HCT116 (cell line): ENCODE data around the gene ATP8A1. TPM values are rescaled to one million over a fixed set of nuclear protein-coding genes. Genes with fewer than 3 reads are reported as not detected.

Experiments used
- ATAC-seq: fragments of 200-7000 bp; cut with Tn5 transposase; 2 replicates; pipeline ENCODE4 v1.9.1; 2020; ENCODE audit warnings: mild to moderate bottlenecking, moderate library complexity
- BruUV-seq: library from RNA; stranded (reverse); fragments of 400-500 nt; replicated peaks from 2 replicates; lab custom pipeline; 2021; lab: Mats Ljungman, UMichigan
- CTCF ChIA-PET: fragments of 300-600 bp; sonication (Branson Sonifier 250); formaldehyde crosslinking; loops from one replicate; lab custom pipeline; 2021; ENCODE audit warnings: antibody characterized with exemption; lab: Charles Lee
- POLR2A ChIA-PET: fragments of 300-600, 350-600 bp; sonication (Branson Sonifier 250); formaldehyde crosslinking; loops from one replicate; lab custom pipeline; 2021; ENCODE audit warnings: antibody characterized with exemption; lab: Charles Lee
- RAD21 ChIA-PET, 2 experiments: fragments of 300-600 bp; sonication (Branson Sonifier 250); formaldehyde crosslinking; loops; one replicate each; lab custom pipeline; 2023; ENCODE audit warnings: low total read pairs in 2 of 2; ENCODE audit not compliant: uncharacterized antibody in 2 of 2, unreplicated experiment in 2 of 2, low non-redundant PET in 1 of 2; lab: Charles Lee
- DNase-seq: peaks from one replicate; pipeline ENCODE4 v3.0.0-alpha.2; 2010; ENCODE audit warnings: low read depth, low spot score
- H2AFZ ChIP-seq: fragments of 200-600 bp; shearing (Covaris generic), sonication (generic); 2 replicates; pipeline ENCODE4 v1.6.1; 2017; ENCODE audit warnings: low read depth, mixed run types, mixed read lengths, antibody characterized with exemption, low read length; ENCODE audit not compliant: poor library complexity, severe bottlenecking
- H3K27ac ChIP-seq: 2 replicates; pipeline ENCODE4 v1.5.1; 2012; ENCODE audit warnings: low read depth, low read length
- H3K27me3 ChIP-seq: fragments of 200-600 bp; sonication (generic); 2 replicates; pipeline ENCODE4 v1.6.1; 2016; ENCODE audit warnings: mixed run types, low read length, mixed read lengths; ENCODE audit not compliant: insufficient read depth
- H3K36me3 ChIP-seq, 2 experiments: fragments of 200-500 bp in 1 of 2; fragments of 200-600 bp in 1 of 2; sonication (Bioruptor generic) in 1 of 2; sonication (generic) in 1 of 2; 2 replicates each; pipeline versions ENCODE4 v1.5.1 to v1.6.1; 2014 to 2016; ENCODE audit warnings: low read length in 2 of 2, inconsistent platforms in 1 of 2, mixed read lengths in 1 of 2, mixed run types in 1 of 2; ENCODE audit not compliant: insufficient read depth in 2 of 2, control insufficient read depth in 1 of 2
- H3K4me1 ChIP-seq, 2 experiments: fragments of 200-600 bp in 1 of 2; sonication (generic) in 1 of 2; 2 replicates each; pipeline versions ENCODE4 v1.5.1 to v1.6.1; 2012 to 2017; ENCODE audit warnings: low read length in 2 of 2, inconsistent platforms in 1 of 2, mild to moderate bottlenecking in 1 of 2, mixed read lengths in 1 of 2, mixed run types in 1 of 2, moderate library complexity in 1 of 2; ENCODE audit not compliant: insufficient read depth in 2 of 2, control insufficient read depth in 1 of 2
- H3K4me2 ChIP-seq: fragments of 200-600 bp; sonication (generic); 2 replicates; pipeline ENCODE4 v1.6.1; 2017; ENCODE audit warnings: mixed run types, low read length, mixed read lengths
- H3K4me3 ChIP-seq, 2 experiments: fragments of 200-600 bp in 1 of 2; sonication (generic) in 1 of 2; replicated peaks in 1 of 2; 2 replicates each; pipeline ENCODE4 v1.5.1; 2011 to 2016; ENCODE audit warnings: low read length in 2 of 2, control low read depth in 1 of 2, low read depth in 1 of 2, mild to moderate bottlenecking in 1 of 2, mixed read lengths in 1 of 2, mixed run types in 1 of 2
- H3K79me2 ChIP-seq: fragments of 200-600 bp; sonication (generic); 2 replicates; pipeline ENCODE4 v1.6.1; 2017; ENCODE audit warnings: mild to moderate bottlenecking, mixed run types, low read length, moderate library complexity, mixed read lengths; ENCODE audit not compliant: insufficient read depth
- H3K9ac ChIP-seq: fragments of 200-600 bp; sonication (generic); 2 replicates; pipeline ENCODE4 v1.6.1; 2016; ENCODE audit warnings: low read length, mixed read lengths
- H3K9me2 ChIP-seq: fragments of 200-600 bp; sonication (generic), shearing (Covaris generic); 2 replicates; pipeline ENCODE4 v1.6.1; 2017; ENCODE audit warnings: mixed run types, mild to moderate bottlenecking, moderate library complexity; ENCODE audit not compliant: insufficient read depth
- H3K9me3 ChIP-seq, 2 experiments: fragments of 200-500 bp in 1 of 2; fragments of 200-600 bp in 1 of 2; sonication (Bioruptor generic) in 1 of 2; sonication (generic) in 1 of 2; 2 replicates each; pipeline ENCODE4 v1.6.1; 2014 to 2017; ENCODE audit warnings: low read length in 2 of 2, mixed read lengths in 2 of 2, inconsistent platforms in 1 of 2, low read depth in 1 of 2, mild to moderate bottlenecking in 1 of 2, mixed run types in 1 of 2, moderate library complexity in 1 of 2; ENCODE audit not compliant: control insufficient read depth in 1 of 2, insufficient read depth in 1 of 2
- H4K20me1 ChIP-seq: fragments of 200-600 bp; sonication (generic), shearing (Covaris generic); 2 replicates; pipeline ENCODE4 v1.6.1; 2017; ENCODE audit warnings: mixed run types, mild to moderate bottlenecking, moderate library complexity; ENCODE audit not compliant: insufficient read depth
- ATF3 ChIP-seq: IDR thresholded peaks from 2 replicates; pipeline ENCODE4 v1.6.1; 2012
- CBX3 ChIP-seq: IDR thresholded peaks from 2 replicates; pipeline ENCODE4 v1.6.1; 2012; ENCODE audit warnings: low read depth
- EGR1 ChIP-seq: IDR thresholded peaks from 2 replicates; pipeline ENCODE4 v1.6.1; 2012; ENCODE audit warnings: low read depth
- EZH2 ChIP-seq: fragments of 200-600 bp; sonication (generic); IDR thresholded peaks from 2 replicates; pipeline ENCODE4 v1.6.1; 2017; ENCODE audit warnings: antibody characterized with exemption, mixed run types
- FOSL1 ChIP-seq: IDR thresholded peaks from 2 replicates; pipeline ENCODE4 v1.6.1; 2012; ENCODE audit warnings: low read depth
- JUND ChIP-seq: IDR thresholded peaks from 2 replicates; pipeline ENCODE4 v1.6.1; 2012
- MAX ChIP-seq: IDR thresholded peaks from 2 replicates; pipeline ENCODE4 v1.6.1; 2012
- POLR2AphosphoS5 ChIP-seq: IDR thresholded peaks from 2 replicates; pipeline ENCODE4 v1.6.1; 2011; ENCODE audit warnings: mild to moderate bottlenecking, low read depth, low read length, moderate library complexity
- REST ChIP-seq: IDR thresholded peaks from 2 replicates; pipeline ENCODE4 v1.6.1; 2012; ENCODE audit warnings: low read depth
- SP1 ChIP-seq: IDR thresholded peaks from 2 replicates; pipeline ENCODE4 v1.6.1; 2012; ENCODE audit warnings: low read depth
- SRF ChIP-seq: IDR thresholded peaks from 2 replicates; pipeline ENCODE4 v1.6.1; 2012; ENCODE audit warnings: low read depth
- TCF7L2 ChIP-seq: IDR thresholded peaks from 2 replicates; pipeline ENCODE4 v1.7.0; 2011; ENCODE audit warnings: borderline replicate concordance, inconsistent platforms; ENCODE audit not compliant: insufficient read depth, insufficient read length; ENCODE audit errors: extremely low read depth
- YY1 ChIP-seq: IDR thresholded peaks from 2 replicates; pipeline ENCODE4 v1.6.1; 2011; ENCODE audit warnings: low read length, low read depth, moderate library complexity, mild to moderate bottlenecking; ENCODE audit not compliant: insufficient replicate concordance; ENCODE audit errors: extremely low read depth
- ZFX ChIP-seq: fragments of 450-650 bp; IDR thresholded peaks from 2 replicates; pipeline ENCODE4 v1.6.1; 2017
- ZNF274 ChIP-seq: fragments of 200-500 bp; sonication (Bioruptor generic); IDR thresholded peaks from 2 replicates; pipeline ENCODE4 v1.6.1; 2014; ENCODE audit warnings: mild to moderate bottlenecking, low read depth, low read length, inconsistent platforms
- intact Hi-C: fragments of 100-400 bp; cut with micrococcal nuclease; formaldehyde crosslinking; loops from 2 replicates; pipeline ENCODE4 v1.10.0; 2022
- total RNA-seq: library from RNA; stranded (reverse); gene quantifications from one replicate; pipeline ENCODE4 v1.2.1, GENCODE V29; 2021; ENCODE audit not compliant: unreplicated experiment

Gene ATP8A1
- total RNA-seq, 1 experiment from 2014 or later = 1.9 TPM

GRCh38 chr4:42385516-42385915, 271.4 kb downstream of the ATP8A1 start:
- H3K9me2 ChIP-seq = no peaks in the 10 kb centered on the region
- BruUV-seq = no TSS peak
- intact Hi-C loops = no loop called here
- H4K20me1 ChIP-seq = no peaks in the 10 kb centered on the region
- H3K4me2 ChIP-seq = no peak overlapping the region
- RAD21 ChIA-PET = no interaction called here
- TF ChIP-seq SP1 (no peak), ATF3 (no peak), ZNF274 (no peak), ZFX (no peak), JUND (no peak), SRF (no peak), EGR1 (no peak)
- no peak overlapping the region for H2AFZ ChIP-seq
- H3K9me3 ChIP-seq = no peaks in the 10 kb centered on the region
- H3K4me3 ChIP-seq = no peak overlapping the region
- no peak for ATAC-seq
- POLR2A ChIA-PET = no interaction called here
- H3K27me3 ChIP-seq = no peaks in the 10 kb centered on the region; the same call in 1 of the 2 replicates
- H3K9ac ChIP-seq = no peak overlapping the region
- CTCF ChIA-PET = no interaction called here
- no peak for DNase-seq
- no peak overlapping the region for H3K27ac ChIP-seq
- no peaks in the 10 kb centered on the region for H3K4me1 ChIP-seq
- H3K79me2 ChIP-seq = no peaks in the 10 kb centered on the region
- H3K36me3 ChIP-seq = no peaks in the 10 kb centered on the region

GRCh38 chr4:42381666-42382065, 275.2 kb downstream of the ATP8A1 start:
- Histone ChIP-seq H3K27ac (no peak overlapping the region), H3K79me2 (no peaks in the 10 kb centered on the region), H3K4me3 (no peak overlapping the region), H3K27me3 (no peaks in the 10 kb centered on the region; the same call in 1 of the 2 replicates), H3K4me1 (no peaks in the 10 kb centered on the region), H3K9me3 (no peaks in the 10 kb centered on the region), H3K36me3 (no peaks in the 10 kb centered on the region), H3K9ac (no peak overlapping the region), H4K20me1 (no peaks in the 10 kb centered on the region), H3K4me2 (no peak overlapping the region), H3K9me2 (no peaks in the 10 kb centered on the region), H2AFZ (no peak overlapping the region)
- DNase-seq (no peak), ATAC-seq (no peak)
- RAD21 ChIA-PET = no interaction called here
- CTCF ChIA-PET = no interaction called here
- intact Hi-C loops = no loop called here
- no TSS peak for BruUV-seq
- POLR2A ChIA-PET = no interaction called here
- TF ChIP-seq CBX3 (no peak), SP1 (no peak), EGR1 (no peak), POLR2AphosphoS5 (no peak), YY1 (no peak), JUND (no peak), MAX (no peak), ZFX (no peak), FOSL1 (no peak), SRF (no peak), ZNF274 (no peak), TCF7L2 (no peak), EZH2 (no peak), ATF3 (no peak), REST (no peak)
